ENCODE measurements around the gene KLF15. TPM values are rescaled to one million over a fixed set of nuclear protein-coding genes. Genes with fewer than 3 reads are reported as not detected.

The KLF15 gene
- total and polyA plus RNA-seq, 2 experiments from 2014 or later, result 1.8 to 16.7 TPM

DNA sequence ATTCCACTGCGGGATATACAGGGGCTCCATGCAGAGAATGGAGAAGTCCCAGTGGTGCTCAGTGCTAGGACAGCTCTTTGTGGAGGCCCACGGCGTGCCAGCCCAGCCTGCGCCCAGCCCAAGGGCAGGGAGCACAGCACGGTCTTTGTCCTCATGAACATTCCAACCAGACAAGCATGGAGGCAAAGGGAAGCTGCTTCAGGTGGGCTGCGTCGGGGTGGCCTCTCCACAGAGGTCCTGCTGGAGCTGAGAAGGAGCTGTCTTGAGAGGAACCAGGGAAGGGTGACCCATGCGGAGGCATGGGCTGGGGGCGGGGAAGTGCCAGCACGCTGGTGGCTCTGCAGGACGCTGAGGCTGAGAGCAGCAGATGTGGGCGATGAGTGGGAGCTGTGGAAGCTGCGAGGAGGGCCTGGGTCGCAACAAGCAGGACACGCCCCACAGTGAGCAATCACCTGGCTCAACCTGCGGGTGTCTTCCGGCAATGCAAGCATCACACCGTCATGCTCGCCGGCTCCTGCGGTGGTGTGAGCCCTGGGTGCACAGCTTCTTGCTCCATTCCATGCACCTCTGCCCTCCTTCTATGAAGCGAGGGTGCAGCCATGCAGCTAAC lies 14.0 kb upstream of the KLF15 start:
- no peak overlapping the region for H3K27ac ChIP-seq
- H3K27me3 ChIP-seq, result no peaks in the 10 kb centered on the region
- WGBS (ENCODE audit: low lambda C conversion rate, missing lambda C conversion rate), result 89% methylated on average over 19 of the region's 22 CpGs
- no peak overlapping the region for H3K4me3 ChIP-seq
- no peak overlapping the region for H2AFZ ChIP-seq
- no peaks in the 10 kb centered on the region for H3K9me3 ChIP-seq (ENCODE audit: low read depth)
- H3K79me2 ChIP-seq, result no peaks in the 10 kb centered on the region
- TF ChIP-seq EZH2phosphoT487 (IDR thresholded peaks at IDR 0.05; ENCODE audit: low read depth, severe bottlenecking, unreplicated experiment) (no peak), CTCF (IDR thresholded peaks at IDR 0.05; ENCODE audit: poor library complexity) (no peak), EZH2 (IDR thresholded peaks at IDR 0.05; ENCODE audit: borderline replicate concordance) (no peak)
- H4K20me1 ChIP-seq (ENCODE audit: insufficient read depth, poor library complexity, severe bottlenecking), result no peaks in the 10 kb centered on the region
- H3K4me1 ChIP-seq (ENCODE audit: insufficient read depth), result peaks cover 3% of the 10 kb centered on the region
- no peaks in the 10 kb centered on the region for H3K36me3 ChIP-seq (replicated peaks; ENCODE audit: insufficient read depth, low read depth)
- no peak overlapping the region for H3K4me2 ChIP-seq
- H3K9me2 ChIP-seq (replicated peaks; ENCODE audit: insufficient read depth), result no peaks in the 10 kb centered on the region
- no peak for DNase-seq (ENCODE audit: low spot score)

- no peak overlapping the region for H3K27ac ChIP-seq
- no peak overlapping the region for H3K4me2 ChIP-seq
- no peaks in the 10 kb centered on the region for H3K79me2 ChIP-seq
- no peak overlapping the region for H2AFZ ChIP-seq
- WGBS (ENCODE audit: low lambda C conversion rate, missing lambda C conversion rate), result 86% methylated on average over 7 of the region's 7 CpGs
- no peaks in the 10 kb centered on the region for H3K27me3 ChIP-seq
- peaks cover 3% of the 10 kb centered on the region for H3K4me1 ChIP-seq (ENCODE audit: insufficient read depth)
- H3K9me3 ChIP-seq (ENCODE audit: low read depth), result no peaks in the 10 kb centered on the region
- no peaks in the 10 kb centered on the region for H3K9me2 ChIP-seq (replicated peaks; ENCODE audit: insufficient read depth)
- no peaks in the 10 kb centered on the region for H3K36me3 ChIP-seq (replicated peaks; ENCODE audit: insufficient read depth, low read depth)
- H4K20me1 ChIP-seq (ENCODE audit: insufficient read depth, poor library complexity, severe bottlenecking), result no peaks in the 10 kb centered on the region
- TF ChIP-seq EZH2phosphoT487 (IDR thresholded peaks at IDR 0.05; ENCODE audit: low read depth, severe bottlenecking, unreplicated experiment), result no peak
- no peak for DNase-seq (ENCODE audit: low spot score)
- no peak overlapping the region for H3K4me3 ChIP-seq
Observed at GRCh38 chr3:126370606-126371005, 13.4 kb upstream of the KLF15 start.

GRCh38 chr3:126370055-126370454 lies 12.8 kb upstream of the KLF15 start:
- Histone ChIP-seq H3K4me2 (no peak overlapping the region), H3K9me2 (replicated peaks; ENCODE audit: insufficient read depth) (no peaks in the 10 kb centered on the region), H3K27ac (no peak overlapping the region), H3K36me3 (replicated peaks; ENCODE audit: insufficient read depth, low read depth) (no peaks in the 10 kb centered on the region), H3K9me3 (ENCODE audit: low read depth) (no peaks in the 10 kb centered on the region), H2AFZ (no peak overlapping the region), H3K27me3 (no peaks in the 10 kb centered on the region), H3K79me2 (no peaks in the 10 kb centered on the region), H3K4me3 (no peak overlapping the region), H3K4me1 (ENCODE audit: insufficient read depth) (peaks cover 3% of the 10 kb centered on the region), H4K20me1 (ENCODE audit: insufficient read depth, poor library complexity, severe bottlenecking) (no peaks in the 10 kb centered on the region)
- WGBS (ENCODE audit: low lambda C conversion rate, missing lambda C conversion rate), result 80% methylated on average over 4 of the region's 4 CpGs
- DNase-seq (ENCODE audit: low spot score), result no peak
- TF ChIP-seq CTCF (IDR thresholded peaks at IDR 0.05; ENCODE audit: poor library complexity) (no peak), EZH2phosphoT487 (IDR thresholded peaks at IDR 0.05; ENCODE audit: low read depth, severe bottlenecking, unreplicated experiment) (no peak)

DNA sequence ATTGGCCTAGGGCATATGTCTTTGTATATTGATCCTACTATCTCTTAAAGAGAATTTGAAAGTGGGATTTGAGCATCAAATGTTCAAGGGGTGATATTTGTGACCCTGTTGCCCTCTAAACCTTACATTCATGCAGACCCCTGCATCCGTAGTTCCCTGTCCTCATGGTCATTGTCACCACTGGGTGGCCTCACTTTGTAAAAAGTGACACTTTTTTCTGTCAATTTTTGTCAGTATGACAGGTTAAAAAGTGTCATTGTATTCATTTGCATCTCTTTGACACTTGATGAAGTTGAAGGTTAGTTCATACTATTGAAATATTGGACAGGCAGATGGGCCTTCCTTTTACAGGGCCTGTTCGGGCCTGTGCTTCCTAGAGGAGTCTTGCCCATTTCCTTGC lies 12.3 kb upstream of the KLF15 start:
- H2AFZ ChIP-seq, result no peak overlapping the region
- H3K4me3 ChIP-seq, result no peak overlapping the region
- TF ChIP-seq CTCF (IDR thresholded peaks at IDR 0.05; ENCODE audit: poor library complexity) (no peak), EZH2phosphoT487 (IDR thresholded peaks at IDR 0.05; ENCODE audit: low read depth, severe bottlenecking, unreplicated experiment) (no peak), EZH2 (IDR thresholded peaks at IDR 0.05; ENCODE audit: borderline replicate concordance) (no peak)
- DNase-seq (ENCODE audit: low spot score), result no peak
- H3K4me1 ChIP-seq (ENCODE audit: insufficient read depth), result peaks cover 3% of the 10 kb centered on the region
- WGBS (ENCODE audit: low lambda C conversion rate, missing lambda C conversion rate), result 97% methylated on average over 2 of the region's 2 CpGs
- H4K20me1 ChIP-seq (ENCODE audit: insufficient read depth, poor library complexity, severe bottlenecking), result no peaks in the 10 kb centered on the region
- no peaks in the 10 kb centered on the region for H3K36me3 ChIP-seq (replicated peaks; ENCODE audit: insufficient read depth, low read depth)
- no peak overlapping the region for H3K4me2 ChIP-seq
- H3K79me2 ChIP-seq, result no peaks in the 10 kb centered on the region
- H3K27me3 ChIP-seq, result no peaks in the 10 kb centered on the region
- no peaks in the 10 kb centered on the region for H3K9me2 ChIP-seq (replicated peaks; ENCODE audit: insufficient read depth)
- no peaks in the 10 kb centered on the region for H3K9me3 ChIP-seq (ENCODE audit: low read depth)
- no peak overlapping the region for H3K27ac ChIP-seq

Data from hepatocyte (in vitro differentiated cells).